IMR-90 (cell line): ENCODE data around the gene GABBR2. TPM values are rescaled to one million over a fixed set of nuclear protein-coding genes. Genes with fewer than 3 reads are reported as not detected.

Source experiments
- ATAC-seq: fragments of 200-7000 bp; cut with Tn5 transposase; 2 replicates; pipeline ENCODE4 v1.9.1; 2020; ENCODE audit warnings: low read depth, mild to moderate bottlenecking, moderate library complexity
- BruUV-seq: library from RNA; stranded (reverse); fragments of 400-500 nt; replicated peaks from 2 replicates; lab custom pipeline; 2021; lab: Mats Ljungman, UMichigan
- CTCF ChIA-PET: fragments of 300-600 bp; formaldehyde crosslinking; extraction: SDS; loops from one replicate; lab custom pipeline; 2021; ENCODE audit warnings: antibody characterized with exemption; lab: Yijun Ruan, JAX
- POLR2A ChIA-PET: fragments of 300-600 bp; sonication (Branson Sonifier 250); formaldehyde crosslinking; loops from one replicate; lab custom pipeline; 2022; ENCODE audit warnings: antibody characterized with exemption; ENCODE audit not compliant: unreplicated experiment; lab: Charles Lee
- DNase-seq: peaks from one replicate; pipeline ENCODE4 v3.0.0; 2013
- H2AFZ ChIP-seq: replicated peaks from 2 replicates; pipeline ENCODE3; 2013; ENCODE audit warnings: low read length, mild to moderate bottlenecking; ENCODE audit not compliant: poor library complexity
- H2AK5ac ChIP-seq: 2 replicates; pipeline ENCODE4 v1.6.1; 2013; ENCODE audit warnings: low read depth, low read length, inconsistent platforms
- H2AK9ac ChIP-seq: replicated peaks from 2 replicates; pipeline ENCODE3; 2013; ENCODE audit warnings: mild to moderate bottlenecking, low read depth, low read length, moderate library complexity; ENCODE audit not compliant: poor library complexity
- H2BK120ac ChIP-seq: 2 replicates; pipeline ENCODE4 v1.6.1; 2013; ENCODE audit warnings: low read depth, low read length, inconsistent platforms
- H2BK15ac ChIP-seq: 3 replicates; pipeline ENCODE4 v1.6.1; 2013; ENCODE audit warnings: low read depth, low read length, inconsistent platforms
- H2BK20ac ChIP-seq: 2 replicates; pipeline ENCODE4 v1.6.1; 2013; ENCODE audit warnings: low read depth, mild to moderate bottlenecking, inconsistent platforms, low read length, moderate library complexity
- H2BK5ac ChIP-seq: 2 replicates; pipeline ENCODE4 v1.6.1; 2013; ENCODE audit warnings: mild to moderate bottlenecking, low read depth, low read length, inconsistent platforms; ENCODE audit not compliant: poor library complexity, severe bottlenecking
- H3K14ac ChIP-seq: replicated peaks from 2 replicates; pipeline ENCODE4 v1.6.1; 2013; ENCODE audit warnings: low read depth, low read length, inconsistent platforms
- H3K18ac ChIP-seq: 2 replicates; pipeline ENCODE4 v1.6.1; 2013; ENCODE audit warnings: low read depth, low read length, control low read depth
- H3K23ac ChIP-seq: 2 replicates; pipeline ENCODE4 v1.6.1; 2013; ENCODE audit warnings: low read depth, low read length, inconsistent platforms
- H3K27ac ChIP-seq: 2 replicates; pipeline ENCODE4 v1.5.1; 2013; ENCODE audit warnings: mild to moderate bottlenecking, control low read depth, low read length; ENCODE audit not compliant: insufficient read depth
- H3K27me3 ChIP-seq: 2 replicates; pipeline ENCODE4 v1.6.1; 2013; ENCODE audit warnings: low read length; ENCODE audit not compliant: control insufficient read depth, insufficient read depth
- H3K36me3 ChIP-seq: 2 replicates; pipeline ENCODE4 v1.6.1; 2013; ENCODE audit warnings: low read length, mixed read lengths; ENCODE audit not compliant: control insufficient read depth, insufficient read depth
- H3K4ac ChIP-seq: 2 replicates; pipeline ENCODE4 v1.6.1; 2013; ENCODE audit warnings: low read depth, low read length, inconsistent platforms
- H3K4me1 ChIP-seq: 2 replicates; pipeline ENCODE4 v1.6.1; 2013; ENCODE audit warnings: low read length, mixed read lengths; ENCODE audit not compliant: control insufficient read depth, insufficient read depth
- H3K4me2 ChIP-seq: 2 replicates; pipeline ENCODE4 v1.6.1; 2013; ENCODE audit warnings: low read depth, mild to moderate bottlenecking, control low read depth, low read length, moderate library complexity
- H3K4me3 ChIP-seq: 2 replicates; pipeline ENCODE4 v1.5.1; 2013; ENCODE audit warnings: low read depth, mild to moderate bottlenecking, control low read depth, low read length, moderate library complexity; ENCODE audit not compliant: insufficient read depth
- H3K56ac ChIP-seq: 2 replicates; pipeline ENCODE4 v1.6.1; 2013; ENCODE audit warnings: low read length, inconsistent platforms; ENCODE audit not compliant: insufficient read depth; ENCODE audit errors: extremely low read depth
- H3K79me1 ChIP-seq, 2 experiments: 2 replicates each; pipeline ENCODE4 v1.6.1; 2013; ENCODE audit warnings: low read length in 2 of 2, inconsistent platforms in 1 of 2, low read depth in 1 of 2
- H3K9ac ChIP-seq: 2 replicates; pipeline ENCODE4 v1.6.1; 2013; ENCODE audit warnings: low read depth, low read length, control low read depth
- H3K9me1 ChIP-seq: 2 replicates; pipeline ENCODE4 v1.6.1; 2013; ENCODE audit warnings: low read length, inconsistent platforms; ENCODE audit not compliant: insufficient read depth
- H3K9me3 ChIP-seq: 2 replicates; pipeline ENCODE4 v1.6.1; 2013; ENCODE audit warnings: low read length; ENCODE audit not compliant: control insufficient read depth, insufficient read depth
- H4K20me1 ChIP-seq: 2 replicates; pipeline ENCODE4 v1.6.1; 2013; ENCODE audit warnings: low read length, inconsistent platforms; ENCODE audit not compliant: insufficient read depth
- H4K5ac ChIP-seq: 2 replicates; pipeline ENCODE4 v1.6.1; 2013; ENCODE audit warnings: mild to moderate bottlenecking, low read depth, low read length, control low read depth
- H4K8ac ChIP-seq, 2 experiments: 2 replicates each; pipeline ENCODE4 v1.6.1; 2013; ENCODE audit warnings: low read depth in 2 of 2, low read length in 2 of 2, control low read depth in 1 of 2, inconsistent platforms in 1 of 2
- H4K91ac ChIP-seq: 2 replicates; pipeline ENCODE4 v1.6.1; 2013; ENCODE audit warnings: low read depth, low read length, inconsistent platforms; ENCODE audit not compliant: insufficient read depth
- BHLHE40 ChIP-seq: fragments of 150-350 bp; IDR thresholded peaks from 2 replicates; pipeline ENCODE4 v1.6.1; 2016; ENCODE audit warnings: mild to moderate bottlenecking, low read depth, low read length
- CEBPB ChIP-seq: IDR thresholded peaks from 2 replicates; pipeline ENCODE4 v1.6.1; 2012; ENCODE audit warnings: low read depth, low read length, improper control_type of control experiment
- CHD1 ChIP-seq: IDR thresholded peaks from 2 replicates; pipeline ENCODE4 v1.6.1; 2012; ENCODE audit warnings: low read depth, low read length, improper control_type of control experiment
- CTCF ChIP-seq: conservative IDR thresholded peaks from 2 replicates; pipeline ENCODE4 v1.5.1; 2012; ENCODE audit warnings: mild to moderate bottlenecking, low read depth, low read length, improper control_type of control experiment
- ELK1 ChIP-seq: fragments of 150-350 bp; IDR thresholded peaks from 2 replicates; pipeline ENCODE4 v1.6.1; 2016; ENCODE audit warnings: low read depth, mild to moderate bottlenecking, low read length, moderate library complexity, borderline replicate concordance
- FOS ChIP-seq: fragments of 150-350 bp; IDR thresholded peaks from 2 replicates; pipeline ENCODE4 v1.6.1; 2016; ENCODE audit warnings: low read depth, low read length
- MAFK ChIP-seq: IDR thresholded peaks from 2 replicates; pipeline ENCODE4 v1.6.1; 2012; ENCODE audit warnings: low read depth, low read length, improper control_type of control experiment
- MAZ ChIP-seq: IDR thresholded peaks from 2 replicates; pipeline ENCODE4 v1.6.1; 2012; ENCODE audit warnings: low read depth, mild to moderate bottlenecking, low read length, improper control_type of control experiment, moderate library complexity, borderline replicate concordance
- MXI1 ChIP-seq: IDR thresholded peaks from 2 replicates; pipeline ENCODE4 v1.6.1; 2012; ENCODE audit warnings: low read depth, mild to moderate bottlenecking, low read length, moderate library complexity, borderline replicate concordance
- NFE2L2 ChIP-seq: fragments of 150-350 bp; IDR thresholded peaks from 2 replicates; pipeline ENCODE4 v1.6.1; 2016; ENCODE audit warnings: low read depth, mild to moderate bottlenecking, low read length
- POLR2A ChIP-seq: IDR thresholded peaks from 2 replicates; pipeline ENCODE4 v1.6.1; 2012; ENCODE audit warnings: mild to moderate bottlenecking, low read depth, low read length
- RAD21 ChIP-seq: IDR thresholded peaks from 2 replicates; pipeline ENCODE4 v1.6.1; 2012; ENCODE audit warnings: low read length, improper control_type of control experiment
- RCOR1 ChIP-seq: IDR thresholded peaks from 2 replicates; pipeline ENCODE4 v1.6.1; 2012; ENCODE audit warnings: mild to moderate bottlenecking, low read length, improper control_type of control experiment; ENCODE audit not compliant: insufficient replicate concordance
- RFX5 ChIP-seq: IDR thresholded peaks from 2 replicates; pipeline ENCODE4 v1.8.0; 2012; ENCODE audit warnings: low read depth, mild to moderate bottlenecking, low read length, moderate library complexity
- SMC3 ChIP-seq: fragments of 150-350 bp; IDR thresholded peaks from 2 replicates; pipeline ENCODE4 v1.6.1; 2016; ENCODE audit warnings: low read depth, mild to moderate bottlenecking, antibody characterized with exemption, low read length, moderate library complexity
- WGBS, 2 experiments: methylation state at CpG; one replicate each; pipeline versions ENCODE4 v1.1.5 to v1.1.7; 2013; ENCODE audit warnings: missing lambda C conversion rate in 2 of 2; ENCODE audit not compliant: insufficient read length in 1 of 2; ENCODE audit errors: extremely low coverage in 2 of 2; 5-methylcytosine and 5-hydroxymethylcytosine counted together
- dilution Hi-C: fragments of 300-500 bp; cut with HindIII; formaldehyde crosslinking; loops from one replicate; pipeline ENCODE4 v1.14.3; 2018; ENCODE audit warnings: low sequenced_read_pairs; ENCODE audit not compliant: unreplicated experiment
- in situ Hi-C: fragments of 300-500 bp; cut with MboI; formaldehyde crosslinking; loops from 3 replicates; pipeline ENCODE4 v1.14.3; 2019; ENCODE audit warnings: low sequenced_read_pairs, inconsistent platforms, mixed read lengths
- intact Hi-C: fragments of 100-400 bp; cut with micrococcal nuclease; formaldehyde crosslinking; loops from 2 replicates; pipeline ENCODE4 v1.10.0; 2022
- polyA plus RNA-seq, 3 experiments: library from polyadenylated mRNA; depleted of rRNA; stranded (reverse); fragments of >200 nt; gene quantifications; 2 replicates each; pipeline ENCODE4 v1.2.3, GENCODE V29; 2012; ENCODE audit warnings: low replicate concordance in 1 of 3
- total RNA-seq: library from RNA; depleted of rRNA; stranded (reverse); fragments of >200 nt; gene quantifications from 2 replicates; pipeline ENCODE4 v1.2.3, GENCODE V29; 2012
- TF ChIP-seq, protein P1 (sequence below): fragments of 150-350 bp; IDR thresholded peaks from 2 replicates; pipeline ENCODE4 v1.6.1; 2017; ENCODE audit warnings: mild to moderate bottlenecking, antibody characterized with exemption, low read length, low read depth

GABBR2 gene
- total and polyA plus RNA-seq, 2 of the 4 experiments (the other 2 are of a cell fraction), result 14.2 to 20.3 TPM

- Histone ChIP-seq H4K91ac (no peak overlapping the region), H3K18ac (no peak overlapping the region), H3K9ac (no peak overlapping the region), H3K23ac (no peak overlapping the region), H3K9me1 (peaks cover 13% of the 10 kb centered on the region), H3K56ac (no peak overlapping the region), H2AK9ac (no peak overlapping the region), H4K5ac (no peak overlapping the region), H3K79me1 (peaks cover 0 to 10% of the 10 kb centered on the region in 2 experiments; a peak in 3 of 4 replicates), H3K27ac (no peak overlapping the region), H4K8ac (no peak overlapping the region), H3K14ac (no peak overlapping the region), H2AK5ac (no peak overlapping the region; the same call in 1 of the 2 replicates), H3K27me3 (no peaks in the 10 kb centered on the region), H2BK20ac (no peak overlapping the region), H2BK15ac (no peak overlapping the region), H3K4me3 (no peak overlapping the region), H3K4me2 (no peak overlapping the region), H3K4me1 (peaks cover 11% of the 10 kb centered on the region), H3K9me3 (peaks cover 6% of the 10 kb centered on the region), H2BK5ac (no peak overlapping the region), H2BK120ac (no peak overlapping the region), H3K4ac (no peak overlapping the region), H3K36me3 (peaks cover 2% of the 10 kb centered on the region; the same call in 1 of the 2 replicates), H4K20me1 (no peaks in the 10 kb centered on the region), H2AFZ (no peak overlapping the region)
- POLR2A ChIA-PET, result no interaction called here
- intact Hi-C loops, result loop anchor here (5.0 kb wide), 1 partner anchor 38 kb away; no protein-coding TSS in a partner anchor
- ATAC-seq (no peak), DNase-seq (no peak)
- no peak for TF ChIP-seq MAZ
- no peak for TF ChIP-seq CTCF
- TF ChIP-seq MAFK, result no peak
- no peak for TF ChIP-seq NFE2L2
- no peak for TF ChIP-seq MXI1
- TF ChIP-seq, protein P1, sequence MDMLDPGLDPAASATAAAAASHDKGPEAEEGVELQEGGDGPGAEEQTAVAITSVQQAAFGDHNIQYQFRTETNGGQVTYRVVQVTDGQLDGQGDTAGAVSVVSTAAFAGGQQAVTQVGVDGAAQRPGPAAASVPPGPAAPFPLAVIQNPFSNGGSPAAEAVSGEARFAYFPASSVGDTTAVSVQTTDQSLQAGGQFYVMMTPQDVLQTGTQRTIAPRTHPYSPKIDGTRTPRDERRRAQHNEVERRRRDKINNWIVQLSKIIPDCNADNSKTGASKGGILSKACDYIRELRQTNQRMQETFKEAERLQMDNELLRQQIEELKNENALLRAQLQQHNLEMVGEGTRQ, result no peak
- no peak for TF ChIP-seq RFX5
- no peak for TF ChIP-seq RCOR1
- TF ChIP-seq POLR2A, result no peak
- no peak for TF ChIP-seq CHD1
- TF ChIP-seq ELK1, result no peak
- TF ChIP-seq CEBPB, result no peak
- TF ChIP-seq SMC3, result no peak
- no peak for TF ChIP-seq BHLHE40
- TF ChIP-seq FOS, result no peak
- TF ChIP-seq RAD21, result no peak
- CTCF ChIA-PET, result no interaction called here
- BruUV-seq, result no TSS peak
- dilution Hi-C loops, result no loop called here
- WGBS, 2 experiments, result 100% methylated on average over 1 of the region's 2 CpGs; no CpG with 5 or more reads in 1 of the 2 experiments
- in situ Hi-C loops, result no loop called here
These were observed 338.8 kb downstream of the GABBR2 start for GRCh38 chr9:98369896-98370295.
